Measurements from ENCODE around the gene KRT38.

KRT38 gene

DNA sequence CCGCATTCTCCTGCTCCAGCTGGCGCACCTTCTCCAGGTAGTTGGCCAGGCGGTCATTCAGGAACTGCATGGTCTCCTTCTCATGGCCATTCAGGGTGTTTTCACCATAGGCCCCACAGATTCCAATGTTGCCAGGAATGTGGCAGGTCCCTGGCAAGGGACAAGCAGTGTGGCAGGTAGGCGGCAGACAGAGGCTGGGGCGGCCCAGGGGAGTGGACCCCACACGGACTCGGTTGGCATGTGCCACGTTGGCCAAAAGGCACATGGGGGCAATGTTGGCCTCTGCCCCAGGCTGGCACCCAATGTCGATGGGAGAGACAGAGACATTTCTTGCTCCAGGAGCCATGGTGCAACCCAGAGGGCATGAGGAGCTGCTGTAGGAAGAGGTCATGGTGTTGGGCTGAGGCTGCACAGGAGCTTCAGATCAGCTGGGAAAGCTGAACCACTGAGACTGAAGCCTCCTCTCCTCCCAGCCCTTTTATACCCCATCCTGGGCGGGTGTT is at the start of gene KRT38:
Gene KRT38 (minus strand): TSS at position 453 of the 503 bp plus-strand sequence. CDS start 62 bp downstream, at position 391.
- Histone ChIP-seq H3K4me3 (ENCODE audit: low read depth in 1 of 5, low read length in 5 of 5) (no peak within 1 kb of the TSS), H3K9ac (ENCODE audit: low read length in 5 of 5) (no peak within 1 kb of the TSS), H3K9me3 (ENCODE audit: control insufficient read depth in 5 of 5, low read length in 5 of 5) (no peaks in the 10 kb centered on the region), H3K27me3 (ENCODE audit: control insufficient read depth in 5 of 5, insufficient read depth in 4 of 5, low read length in 5 of 5) (peaks cover 0 to 11% (median 4%) of the 10 kb centered on the region in 5 donors), H3K36me3 (ENCODE audit: control insufficient read depth in 5 of 5, insufficient read depth in 5 of 5, low read length in 5 of 5) (no peaks in the 10 kb centered on the region), H3K27ac (ENCODE audit: low read depth, low read length) (no peak within 1 kb of the TSS), H3K4me1 (ENCODE audit: control insufficient read depth in 5 of 5, insufficient read depth in 5 of 5, low read length in 5 of 5) (no peaks in the 10 kb centered on the region)

DNA sequence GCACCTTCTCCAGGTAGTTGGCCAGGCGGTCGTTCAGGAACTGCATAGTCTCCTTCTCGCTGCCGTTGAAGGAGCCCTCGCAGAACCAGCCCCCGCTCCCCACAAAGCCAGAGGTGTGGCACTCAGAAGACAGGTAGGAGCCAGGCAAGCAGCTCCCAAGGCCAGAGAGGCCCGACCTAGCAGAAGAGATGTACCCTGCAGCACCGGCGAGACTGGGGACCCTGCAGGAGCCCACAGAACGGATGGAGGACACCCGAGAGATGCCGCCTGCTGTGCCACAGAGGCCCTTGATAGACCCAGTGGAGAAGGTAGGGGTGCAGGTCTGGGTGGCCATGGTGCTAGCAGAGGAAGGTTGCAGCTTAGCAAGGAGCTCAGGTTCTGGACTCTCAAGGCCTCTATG is 48.7 kb upstream of the KRT38 start, which contains the start of gene KRT36:
Gene KRT36 (minus strand): TSS at position 380 of the 400 bp plus-strand sequence. CDS start 46 bp downstream, at position 334.
- peaks cover 0 to 11% (median 5%) of the 10 kb centered on the region in 5 donors for H3K27me3 ChIP-seq (ENCODE audit: control insufficient read depth in 5 of 5, insufficient read depth in 4 of 5, low read length in 5 of 5)
- no peak within 1 kb of the TSS for H3K4me3 ChIP-seq (ENCODE audit: low read depth in 1 of 5, low read length in 5 of 5)
- H3K4me1 ChIP-seq (ENCODE audit: control insufficient read depth in 5 of 5, insufficient read depth in 5 of 5, low read length in 5 of 5): peaks cover 0 to 19% (median 12%) of the 10 kb centered on the region in 5 donors
- H3K36me3 ChIP-seq (ENCODE audit: control insufficient read depth in 5 of 5, insufficient read depth in 5 of 5, low read length in 5 of 5): no peaks in the 10 kb centered on the region
- no peaks in the 10 kb centered on the region for H3K9me3 ChIP-seq (ENCODE audit: control insufficient read depth in 5 of 5, low read length in 5 of 5)
- no peak within 1 kb of the TSS for H3K9ac ChIP-seq (ENCODE audit: low read length in 5 of 5)
- H3K27ac ChIP-seq (ENCODE audit: low read depth, low read length): no peak within 1 kb of the TSS

- Histone ChIP-seq H3K9ac (ENCODE audit: low read length in 5 of 5) (no peak overlapping the region), H3K36me3 (ENCODE audit: control insufficient read depth in 5 of 5, insufficient read depth in 5 of 5, low read length in 5 of 5) (no peaks in the 10 kb centered on the region), H3K27ac (ENCODE audit: low read depth, low read length) (no peak overlapping the region), H3K4me1 (ENCODE audit: control insufficient read depth in 5 of 5, insufficient read depth in 5 of 5, low read length in 5 of 5) (peaks cover 0 to 4% (median 0%) of the 10 kb centered on the region in 5 donors), H3K4me3 (ENCODE audit: low read depth in 1 of 5, low read length in 5 of 5) (no peak overlapping the region), H3K27me3 (ENCODE audit: control insufficient read depth in 5 of 5, insufficient read depth in 4 of 5, low read length in 5 of 5) (peaks cover 0 to 11% (median 5%) of the 10 kb centered on the region in 5 donors), H3K9me3 (ENCODE audit: control insufficient read depth in 5 of 5, low read length in 5 of 5) (no peaks in the 10 kb centered on the region)
Measured at GRCh38 chr17:41486809-41487530, 46.2 kb upstream of the KRT38 start.

- no peaks in the 10 kb centered on the region for H3K9me3 ChIP-seq (ENCODE audit: control insufficient read depth in 5 of 5, low read length in 5 of 5)
- H3K36me3 ChIP-seq (ENCODE audit: control insufficient read depth in 5 of 5, insufficient read depth in 5 of 5, low read length in 5 of 5): no peaks in the 10 kb centered on the region
- H3K4me1 ChIP-seq (ENCODE audit: control insufficient read depth in 5 of 5, insufficient read depth in 5 of 5, low read length in 5 of 5): peaks cover 0 to 4% (median 0%) of the 10 kb centered on the region in 5 donors
- no peak overlapping the region for H3K9ac ChIP-seq (ENCODE audit: low read length in 5 of 5)
- H3K27me3 ChIP-seq (ENCODE audit: control insufficient read depth in 5 of 5, insufficient read depth in 4 of 5, low read length in 5 of 5): peaks cover 0 to 11% (median 5%) of the 10 kb centered on the region in 5 donors
- H3K27ac ChIP-seq (ENCODE audit: low read depth, low read length): no peak overlapping the region
- no peak overlapping the region for H3K4me3 ChIP-seq (ENCODE audit: low read depth in 1 of 5, low read length in 5 of 5)
Measured at GRCh38 chr17:41486316-41486715, 45.5 kb upstream of the KRT38 start.

GRCh38 chr17:41484920-41485904 is 44.4 kb upstream of the KRT38 start:
- no peaks in the 10 kb centered on the region for H3K9me3 ChIP-seq (ENCODE audit: control insufficient read depth in 5 of 5, low read length in 5 of 5)
- H3K9ac ChIP-seq (ENCODE audit: low read length in 5 of 5): no peak overlapping the region
- peaks cover 0 to 3% (median 0%) of the 10 kb centered on the region in 5 donors for H3K4me1 ChIP-seq (ENCODE audit: control insufficient read depth in 5 of 5, insufficient read depth in 5 of 5, low read length in 5 of 5)
- H3K36me3 ChIP-seq (ENCODE audit: control insufficient read depth in 5 of 5, insufficient read depth in 5 of 5, low read length in 5 of 5): no peaks in the 10 kb centered on the region
- no peak overlapping the region for H3K4me3 ChIP-seq (ENCODE audit: low read depth in 1 of 5, low read length in 5 of 5)
- peaks cover 0 to 11% (median 5%) of the 10 kb centered on the region in 5 donors for H3K27me3 ChIP-seq (ENCODE audit: control insufficient read depth in 5 of 5, insufficient read depth in 4 of 5, low read length in 5 of 5)
- no peak overlapping the region for H3K27ac ChIP-seq (ENCODE audit: low read depth, low read length)

- H3K4me3 ChIP-seq (ENCODE audit: low read depth in 1 of 5, low read length in 5 of 5): no peak overlapping the region
- peaks cover 0 to 11% (median 5%) of the 10 kb centered on the region in 5 donors for H3K27me3 ChIP-seq (ENCODE audit: control insufficient read depth in 5 of 5, insufficient read depth in 4 of 5, low read length in 5 of 5)
- no peak overlapping the region for H3K27ac ChIP-seq (ENCODE audit: low read depth, low read length)
- no peaks in the 10 kb centered on the region for H3K4me1 ChIP-seq (ENCODE audit: control insufficient read depth in 5 of 5, insufficient read depth in 5 of 5, low read length in 5 of 5)
- no peaks in the 10 kb centered on the region for H3K9me3 ChIP-seq (ENCODE audit: control insufficient read depth in 5 of 5, low read length in 5 of 5)
- no peaks in the 10 kb centered on the region for H3K36me3 ChIP-seq (ENCODE audit: control insufficient read depth in 5 of 5, insufficient read depth in 5 of 5, low read length in 5 of 5)
- no peak overlapping the region for H3K9ac ChIP-seq (ENCODE audit: low read length in 5 of 5)
Measured at GRCh38 chr17:41483991-41484826, 43.4 kb upstream of the KRT38 start.

DNA sequence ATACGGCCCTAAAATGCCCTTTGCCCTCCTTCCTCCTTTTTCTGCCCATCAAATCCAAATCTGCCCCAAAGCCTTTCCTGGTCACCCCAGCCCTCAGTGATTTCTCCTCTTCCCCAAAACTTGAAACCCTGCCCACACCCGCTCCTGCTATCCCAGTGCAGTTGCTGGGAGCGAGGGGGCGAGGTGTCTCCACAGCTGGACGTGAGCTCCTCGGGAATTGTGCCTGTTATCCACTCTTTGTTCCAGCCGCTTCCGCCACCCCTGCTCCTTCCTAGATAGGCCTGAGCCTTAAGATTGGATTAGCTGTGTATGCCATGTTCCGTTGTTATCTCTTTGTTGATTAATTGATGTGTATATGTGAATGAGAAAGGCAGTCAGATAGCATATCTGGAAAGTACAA is 42.7 kb upstream of the KRT38 start:
- Histone ChIP-seq H3K9me3 (ENCODE audit: control insufficient read depth in 5 of 5, low read length in 5 of 5) (no peaks in the 10 kb centered on the region), H3K27me3 (ENCODE audit: control insufficient read depth in 5 of 5, insufficient read depth in 4 of 5, low read length in 5 of 5) (peaks cover 0 to 11% (median 5%) of the 10 kb centered on the region in 5 donors), H3K4me1 (ENCODE audit: control insufficient read depth in 5 of 5, insufficient read depth in 5 of 5, low read length in 5 of 5) (no peaks in the 10 kb centered on the region), H3K27ac (ENCODE audit: low read depth, low read length) (no peak overlapping the region), H3K4me3 (ENCODE audit: low read depth in 1 of 5, low read length in 5 of 5) (no peak overlapping the region), H3K36me3 (ENCODE audit: control insufficient read depth in 5 of 5, insufficient read depth in 5 of 5, low read length in 5 of 5) (no peaks in the 10 kb centered on the region), H3K9ac (ENCODE audit: low read length in 5 of 5) (no peak overlapping the region)

- peaks cover 0 to 3% (median 0%) of the 10 kb centered on the region in 5 donors for H3K27me3 ChIP-seq (ENCODE audit: control insufficient read depth in 5 of 5, insufficient read depth in 4 of 5, low read length in 5 of 5)
- no peak within 1 kb of the TSS for H3K4me3 ChIP-seq (ENCODE audit: low read depth in 1 of 5, low read length in 5 of 5)
- no peak within 1 kb of the TSS for H3K27ac ChIP-seq (ENCODE audit: low read depth, low read length)
- no peaks in the 10 kb centered on the region for H3K4me1 ChIP-seq (ENCODE audit: control insufficient read depth in 5 of 5, insufficient read depth in 5 of 5, low read length in 5 of 5)
- no peaks in the 10 kb centered on the region for H3K36me3 ChIP-seq (ENCODE audit: control insufficient read depth in 5 of 5, insufficient read depth in 5 of 5, low read length in 5 of 5)
- no peaks in the 10 kb centered on the region for H3K9me3 ChIP-seq (ENCODE audit: control insufficient read depth in 5 of 5, low read length in 5 of 5)
- H3K9ac ChIP-seq (ENCODE audit: low read length in 5 of 5): no peak within 1 kb of the TSS
Measured at GRCh38 chr17:41481036-41481435, 40.3 kb upstream of the KRT38 start, which contains the start of gene KRT35. TSS of gene KRT35 (minus strand) at chr17:41481151. CDS start at chr17:41481097, 54 bp downstream.

DNA sequence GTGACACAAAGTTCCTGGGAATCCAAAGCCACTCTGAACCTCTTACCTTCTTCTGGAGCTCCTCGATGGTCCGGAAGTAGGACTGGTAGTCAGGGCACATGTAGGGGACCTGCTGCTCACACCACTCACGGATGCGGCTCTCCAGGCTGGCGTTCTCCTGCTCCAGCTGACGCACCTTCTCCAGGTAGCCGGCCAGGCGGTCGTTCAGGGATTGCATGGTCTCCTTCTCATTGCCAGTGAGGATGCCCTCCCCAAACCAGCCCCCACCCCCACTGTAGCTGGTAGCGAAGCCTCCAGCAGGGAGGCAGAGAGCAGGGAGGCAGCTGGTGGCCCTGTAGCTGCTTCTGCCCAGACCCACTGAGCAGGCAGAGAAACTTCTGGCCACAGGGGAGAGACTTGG is 39.8 kb upstream of the KRT38 start:
- no peaks in the 10 kb centered on the region for H3K9me3 ChIP-seq (ENCODE audit: control insufficient read depth in 5 of 5, low read length in 5 of 5)
- H3K27ac ChIP-seq (ENCODE audit: low read depth, low read length): no peak overlapping the region
- H3K27me3 ChIP-seq (ENCODE audit: control insufficient read depth in 5 of 5, insufficient read depth in 4 of 5, low read length in 5 of 5): peaks cover 0 to 3% (median 0%) of the 10 kb centered on the region in 5 donors
- no peaks in the 10 kb centered on the region for H3K36me3 ChIP-seq (ENCODE audit: control insufficient read depth in 5 of 5, insufficient read depth in 5 of 5, low read length in 5 of 5)
- H3K4me3 ChIP-seq (ENCODE audit: low read depth in 1 of 5, low read length in 5 of 5): no peak overlapping the region
- H3K9ac ChIP-seq (ENCODE audit: low read length in 5 of 5): no peak overlapping the region
- H3K4me1 ChIP-seq (ENCODE audit: control insufficient read depth in 5 of 5, insufficient read depth in 5 of 5, low read length in 5 of 5): no peaks in the 10 kb centered on the region
